GM12878 (cell line): Measurements from ENCODE around the gene RDH12. TPM values are rescaled to one million over a fixed set of nuclear protein-coding genes. Genes with fewer than 3 reads are reported as not detected.

Source experiments
- ATAC-seq: fragments of 200-7000 bp; cut with Tn5 transposase; 3 replicates; pipeline ENCODE4 v1.9.1; 2020; ENCODE audit warnings: mild to moderate bottlenecking, moderate library complexity
- BruUV-seq: library from RNA; stranded (reverse); fragments of 400-500 nt; replicated peaks from 2 replicates; lab custom pipeline; 2021; lab: Mats Ljungman, UMichigan
- CTCF ChIA-PET: fragments of 300-600 bp; sonication (Branson Sonifier 250); formaldehyde crosslinking; extraction: SDS; loops from one replicate; lab custom pipeline; 2021; ENCODE audit warnings: inconsistent platforms; lab: Yijun Ruan, JAX
- POLR2A ChIA-PET: fragments of 350-600 bp; formaldehyde crosslinking; extraction: SDS; loops from one replicate; lab custom pipeline; 2021; ENCODE audit warnings: inconsistent platforms; lab: Charles Lee
- RAD21 ChIA-PET: fragments of 300-600 bp; sonication (Branson Sonifier 250); formaldehyde crosslinking; loops from one replicate; lab custom pipeline; 2023; ENCODE audit warnings: antibody characterized with exemption; ENCODE audit not compliant: unreplicated experiment; lab: Charles Lee
- SMC1A ChIA-PET: fragments of 300-600 bp; sonication (Branson Sonifier 250); formaldehyde crosslinking; loops from one replicate; lab custom pipeline; 2023; ENCODE audit not compliant: unreplicated experiment, uncharacterized antibody; lab: Charles Lee
- DNase-seq: peaks from one replicate; pipeline ENCODE4 v3.0.0-alpha.2; 2011; ENCODE audit warnings: low read depth, low spot score
- FAIRE-seq: peaks from 3 replicates; lab custom pipeline; 2011; peaks lifted over from hg19 to GRCh38; lab: Jason Lieb, UNC
- H2AFZ ChIP-seq: 2 replicates; pipeline ENCODE4 v1.6.0; 2011; ENCODE audit warnings: low read depth, low read length, control low read depth; ENCODE audit not compliant: control insufficient read depth
- H3K27ac ChIP-seq: 2 replicates; pipeline ENCODE4 v1.5.1; 2011; ENCODE audit warnings: control low read depth; ENCODE audit not compliant: control insufficient read depth, insufficient read depth
- H3K27me3 ChIP-seq, 2 experiments: replicated peaks in 1 of 2; 2 replicates each; pipeline versions ENCODE4 v1.6.0 to v1.6.1; 2011; ENCODE audit warnings: low read length in 1 of 2; ENCODE audit not compliant: control insufficient read depth in 2 of 2, insufficient read depth in 2 of 2
- H3K36me3 ChIP-seq, 2 experiments: 2 replicates each; pipeline ENCODE4 v1.5.1; 2011; ENCODE audit warnings: low read length in 1 of 2; ENCODE audit not compliant: control insufficient read depth in 2 of 2, insufficient read depth in 2 of 2
- H3K4me1 ChIP-seq: 2 replicates; pipeline ENCODE4 v1.6.1; 2011; ENCODE audit warnings: mild to moderate bottlenecking, low read length, moderate library complexity, mixed read lengths; ENCODE audit not compliant: control insufficient read depth, insufficient read depth
- H3K4me2 ChIP-seq: 2 replicates; pipeline ENCODE4 v1.6.0; 2011; ENCODE audit warnings: control low read depth; ENCODE audit not compliant: control insufficient read depth, insufficient read depth
- H3K4me3 ChIP-seq: fragments of 200-600 bp; sonication (generic); 2 replicates; pipeline ENCODE4 v1.5.1; 2016
- H3K79me2 ChIP-seq: 2 replicates; pipeline ENCODE4 v1.6.0; 2011; ENCODE audit warnings: low read length; ENCODE audit not compliant: control insufficient read depth, insufficient read depth
- H3K9ac ChIP-seq: 2 replicates; pipeline ENCODE4 v1.8.0; 2011; ENCODE audit warnings: low read length, control low read depth, mixed read lengths; ENCODE audit not compliant: control insufficient read depth, insufficient read depth
- H3K9me3 ChIP-seq: replicated peaks from 3 replicates; pipeline ENCODE4 v1.5.1; 2011; ENCODE audit warnings: mild to moderate bottlenecking, low read length; ENCODE audit not compliant: control insufficient read depth, insufficient read depth
- H4K20me1 ChIP-seq: 2 replicates; pipeline ENCODE4 v1.6.0; 2011; ENCODE audit not compliant: control insufficient read depth, insufficient read depth
- ASH2L ChIP-seq: fragments of 300-600, 200-600 bp; sonication (generic); IDR thresholded peaks from 2 replicates; pipeline ENCODE4 v1.6.1; 2017; ENCODE audit warnings: low read depth, mild to moderate bottlenecking, borderline replicate concordance
- ATF7 ChIP-seq: fragments of 450-650 bp; IDR thresholded peaks from 2 replicates; pipeline ENCODE4 v1.6.1; 2016; ENCODE audit warnings: low read depth, mild to moderate bottlenecking
- BCL11A ChIP-seq: IDR thresholded peaks from 2 replicates; pipeline ENCODE4 v1.6.1; 2011; ENCODE audit warnings: low read depth, low read length
- BHLHE40 ChIP-seq, 2 experiments: fragments of 450-650 bp in 1 of 2; IDR thresholded peaks; 2 replicates each; pipeline ENCODE4 v1.6.1; 2011 to 2017; ENCODE audit warnings: low read depth in 2 of 2, borderline replicate concordance in 1 of 2, improper control_type of control experiment in 1 of 2, low read length in 1 of 2, mild to moderate bottlenecking in 1 of 2
- ELK1 ChIP-seq: IDR thresholded peaks from 2 replicates; pipeline ENCODE4 v1.6.1; 2012; ENCODE audit warnings: low read depth, low read length, improper control_type of control experiment
- MEF2A ChIP-seq: IDR thresholded peaks from 2 replicates; pipeline ENCODE4 v1.6.1; 2011; ENCODE audit warnings: low read depth, mild to moderate bottlenecking, low read length, moderate library complexity; ENCODE audit not compliant: insufficient read depth
- MTA2 ChIP-seq: fragments of 450-650 bp; IDR thresholded peaks from 2 replicates; pipeline ENCODE4 v1.6.1; 2016; ENCODE audit warnings: low read depth, mild to moderate bottlenecking, moderate library complexity
- MYB ChIP-seq: fragments of 150-350 bp; IDR thresholded peaks from 2 replicates; pipeline ENCODE4 v1.6.1; 2014; ENCODE audit warnings: mild to moderate bottlenecking, low read depth, low read length, borderline replicate concordance
- NR2F1 ChIP-seq: fragments of 450-650 bp; conservative IDR thresholded peaks from 2 replicates; pipeline ENCODE4 v1.6.1; 2017; ENCODE audit warnings: mild to moderate bottlenecking
- SIN3A ChIP-seq: IDR thresholded peaks from 2 replicates; pipeline ENCODE4 v1.6.1; 2012; ENCODE audit warnings: low read depth, low read length, improper control_type of control experiment
- WRNIP1 ChIP-seq: IDR thresholded peaks from 2 replicates; pipeline ENCODE4 v1.6.1; 2011; ENCODE audit warnings: low read depth, low read length, improper control_type of control experiment, borderline replicate concordance
- ZBTB4 ChIP-seq: fragments of 450-650 bp; formaldehyde crosslinking; IDR thresholded peaks from 2 replicates; pipeline ENCODE4 v1.4.0; 2022; ENCODE audit warnings: mild to moderate bottlenecking, moderate library complexity
- ZNF217 ChIP-seq: fragments of 450-650 bp; IDR thresholded peaks from 2 replicates; pipeline ENCODE4 v1.6.1; 2017; ENCODE audit warnings: antibody characterized with exemption, mild to moderate bottlenecking
- WGBS: methylation state at CpG from one replicate; pipeline ENCODE4 v1.1.6; 2016; ENCODE audit warnings: low lambda C conversion rate; ENCODE audit not compliant: insufficient replicate concordance, insufficient coverage; ENCODE audit errors: missing lambda C conversion rate; 5-methylcytosine and 5-hydroxymethylcytosine counted together
- in situ Hi-C: fragments of 300-500 bp; cut with MboI; formaldehyde crosslinking; loops from 9 replicates; pipeline ENCODE4 v1.14.3; 2018; ENCODE audit warnings: mixed read lengths
- intact Hi-C: fragments of 100-400 bp; cut with micrococcal nuclease; formaldehyde crosslinking; loops from one replicate; pipeline ENCODE4 v1.14.2; 2022; ENCODE audit not compliant: unreplicated experiment
- polyA plus RNA-seq, 11 experiments: library from polyadenylated mRNA; depleted of rRNA in 4 of 11; unstranded in 6 of 11; stranded (reverse) in 5 of 11; fragments of >200 nt; fragmentation: Nextera tagmentation in 4 of 11; fragmentation: Illumina TruSeq in 1 of 11; extraction: Ambion mirVana in 4 of 11; extraction: Trizol in 1 of 11; gene quantifications; 1 replicate in 1 of 11; 2 replicates in 10 of 11; pipeline versions ENCODE4 v1.2.1 to v1.2.3, GENCODE V29; 2011 to 2016; ENCODE audit warnings: inconsistent platforms in 2 of 11, missing spikeins in 2 of 11, low read depth in 1 of 11
- total RNA-seq, 4 experiments: library from RNA; depleted of rRNA in 3 of 4; stranded (reverse); fragments of >200 nt in 3 of 4; fragmentation: Illumina TruSeq in 1 of 4; extraction: Trizol in 1 of 4; gene quantifications; 2 replicates each; pipeline versions ENCODE4 v1.2.1 to v1.2.3, GENCODE V29; 2013 to 2021
- TF ChIP-seq, protein P1 (sequence below): fragments of 450-650 bp; IDR thresholded peaks from 2 replicates; pipeline ENCODE4 v1.6.1; 2016; ENCODE audit warnings: mild to moderate bottlenecking, moderate library complexity, borderline replicate concordance
- TF ChIP-seq, protein P2 (sequence below): IDR thresholded peaks from 2 replicates; pipeline ENCODE4 v1.6.1; 2011; ENCODE audit warnings: low read depth, low read length, improper control_type of control experiment, borderline replicate concordance

Gene RDH12
- total and polyA plus RNA-seq, 10 of the 15 experiments (the other 5 are each of a cell fraction or from before 2014, with no cell fraction given) = not detected

DNA sequence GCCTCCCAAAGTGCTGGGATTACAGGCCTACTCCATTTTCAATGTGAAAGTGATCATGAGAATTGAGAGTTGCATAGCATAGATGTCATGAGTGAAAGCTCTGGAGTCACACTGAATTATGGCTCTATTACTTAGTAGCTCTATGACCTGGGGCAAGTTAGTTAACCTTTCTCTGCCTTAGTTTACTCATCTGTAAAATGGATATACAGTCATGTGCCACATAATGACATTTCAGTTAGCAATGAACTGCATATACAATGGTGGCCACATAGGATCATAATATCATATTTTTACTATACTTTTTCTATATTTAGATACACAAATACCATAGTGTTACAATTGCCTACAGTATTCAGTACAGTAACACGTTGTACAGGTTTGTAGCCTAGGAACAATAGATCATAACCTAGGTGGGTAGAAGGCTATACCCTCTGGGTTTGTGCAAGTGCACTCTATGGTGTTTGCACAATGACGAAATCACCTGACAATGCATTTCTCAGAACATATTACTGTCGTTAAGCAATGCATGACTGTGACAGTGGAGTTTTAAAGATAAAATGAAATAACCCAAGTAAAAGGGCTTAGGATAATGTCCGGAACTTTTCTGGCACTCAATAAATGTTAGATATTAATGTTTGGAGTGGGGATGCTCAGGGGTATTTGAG lies 61.6 kb downstream of the RDH12 start:
- no peak for TF ChIP-seq MEF2A
- no peak for TF ChIP-seq WRNIP1
- TF ChIP-seq ZBTB4 (CRISPR knock-in tag) = no peak
- no peak for TF ChIP-seq MYB
- TF ChIP-seq BHLHE40 (IDR thresholded peaks at IDR 0.05; ENCODE audit: borderline replicate concordance in 1 of 2, low read depth in 2 of 2, low read length in 1 of 2) = no peak
- TF ChIP-seq NR2F1 = no peak
- no peak for TF ChIP-seq ZNF217
- no peak for TF ChIP-seq SIN3A
- no peak for TF ChIP-seq ELK1
- TF ChIP-seq ATF7 = no peak
- no peak for TF ChIP-seq MTA2
- TF ChIP-seq, protein P1, sequence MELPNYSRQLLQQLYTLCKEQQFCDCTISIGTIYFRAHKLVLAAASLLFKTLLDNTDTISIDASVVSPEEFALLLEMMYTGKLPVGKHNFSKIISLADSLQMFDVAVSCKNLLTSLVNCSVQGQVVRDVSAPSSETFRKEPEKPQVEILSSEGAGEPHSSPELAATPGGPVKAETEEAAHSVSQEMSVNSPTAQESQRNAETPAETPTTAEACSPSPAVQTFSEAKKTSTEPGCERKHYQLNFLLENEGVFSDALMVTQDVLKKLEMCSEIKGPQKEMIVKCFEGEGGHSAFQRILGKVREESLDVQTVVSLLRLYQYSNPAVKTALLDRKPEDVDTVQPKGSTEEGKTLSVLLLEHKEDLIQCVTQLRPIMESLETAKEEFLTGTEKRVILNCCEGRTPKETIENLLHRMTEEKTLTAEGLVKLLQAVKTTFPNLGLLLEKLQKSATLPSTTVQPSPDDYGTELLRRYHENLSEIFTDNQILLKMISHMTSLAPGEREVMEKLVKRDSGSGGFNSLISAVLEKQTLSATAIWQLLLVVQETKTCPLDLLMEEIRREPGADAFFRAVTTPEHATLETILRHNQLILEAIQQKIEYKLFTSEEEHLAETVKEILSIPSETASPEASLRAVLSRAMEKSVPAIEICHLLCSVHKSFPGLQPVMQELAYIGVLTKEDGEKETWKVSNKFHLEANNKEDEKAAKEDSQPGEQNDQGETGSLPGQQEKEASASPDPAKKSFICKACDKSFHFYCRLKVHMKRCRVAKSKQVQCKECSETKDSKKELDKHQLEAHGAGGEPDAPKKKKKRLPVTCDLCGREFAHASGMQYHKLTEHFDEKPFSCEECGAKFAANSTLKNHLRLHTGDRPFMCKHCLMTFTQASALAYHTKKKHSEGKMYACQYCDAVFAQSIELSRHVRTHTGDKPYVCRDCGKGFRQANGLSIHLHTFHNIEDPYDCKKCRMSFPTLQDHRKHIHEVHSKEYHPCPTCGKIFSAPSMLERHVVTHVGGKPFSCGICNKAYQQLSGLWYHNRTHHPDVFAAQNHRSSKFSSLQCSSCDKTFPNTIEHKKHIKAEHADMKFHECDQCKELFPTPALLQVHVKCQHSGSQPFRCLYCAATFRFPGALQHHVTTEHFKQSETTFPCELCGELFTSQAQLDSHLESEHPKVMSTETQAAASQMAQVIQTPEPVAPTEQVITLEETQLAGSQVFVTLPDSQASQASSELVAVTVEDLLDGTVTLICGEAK = no peak
- TF ChIP-seq BCL11A = no peak
- no peak for TF ChIP-seq ASH2L
- TF ChIP-seq, protein P2, sequence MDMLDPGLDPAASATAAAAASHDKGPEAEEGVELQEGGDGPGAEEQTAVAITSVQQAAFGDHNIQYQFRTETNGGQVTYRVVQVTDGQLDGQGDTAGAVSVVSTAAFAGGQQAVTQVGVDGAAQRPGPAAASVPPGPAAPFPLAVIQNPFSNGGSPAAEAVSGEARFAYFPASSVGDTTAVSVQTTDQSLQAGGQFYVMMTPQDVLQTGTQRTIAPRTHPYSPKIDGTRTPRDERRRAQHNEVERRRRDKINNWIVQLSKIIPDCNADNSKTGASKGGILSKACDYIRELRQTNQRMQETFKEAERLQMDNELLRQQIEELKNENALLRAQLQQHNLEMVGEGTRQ = no peak
- TF ChIP-seq, all 136 proteins: peak for 0
- no peak overlapping the region for H2AFZ ChIP-seq
- ChIA-PET SMC1A (interaction anchor here (0.7 kb wide), 1 partner anchor 9 kb away, joined by 3 read pairs; no protein-coding TSS in a partner anchor), POLR2A (no interaction called here), CTCF (no interaction called here), RAD21 (no interaction called here)
- BruUV-seq = no TSS peak
- H3K27me3 ChIP-seq = no peaks in the 10 kb centered on the region
- no peak for FAIRE-seq
- H3K4me2 ChIP-seq = no peak overlapping the region
- WGBS = 97% methylated on average over 4 of the region's 4 CpGs
- DNase-seq = no peak
- no peaks in the 10 kb centered on the region for H4K20me1 ChIP-seq
- intact Hi-C loops = no loop called here
- no peaks in the 10 kb centered on the region for H3K79me2 ChIP-seq
- no peak overlapping the region for H3K4me3 ChIP-seq
- no peak overlapping the region for H3K27ac ChIP-seq
- no peak overlapping the region for H3K9ac ChIP-seq
- ATAC-seq = no peak
- H3K9me3 ChIP-seq = no peaks in the 10 kb centered on the region
- in situ Hi-C loops = no loop called here
- no peaks in the 10 kb centered on the region for H3K4me1 ChIP-seq
- H3K36me3 ChIP-seq = peaks cover 23 to 25% of the 10 kb centered on the region in 2 experiments
